A549 (cell line): ENCODE results near the gene NR3C2. TPM values are rescaled to one million over a fixed set of nuclear protein-coding genes. Genes with fewer than 3 reads are reported as not detected.

ENCODE experiments used
- ATAC-seq, 2 experiments: fragments of 200-7000 bp in 1 of 2; fragments of >200 bp in 1 of 2; cut with Nextera tagmentation in 1 of 2; cut with Tn5 transposase in 1 of 2; 3 replicates each; pipeline versions ENCODE4 v1.8.0 to v1.9.1; 2018 to 2020; ENCODE audit warnings: mild to moderate bottlenecking in 1 of 2, moderate library complexity in 1 of 2
- CTCF ChIA-PET: fragments of 300-600 bp; sonication (Branson Sonifier 250); formaldehyde crosslinking; extraction: SDS; loops from one replicate; lab custom pipeline; 2021; ENCODE audit warnings: antibody characterized with exemption, inconsistent platforms; lab: Yijun Ruan, JAX
- POLR2A ChIA-PET: fragments of 350-600 bp; formaldehyde crosslinking; extraction: SDS; loops from one replicate; lab custom pipeline; 2021; ENCODE audit warnings: antibody characterized with exemption, inconsistent platforms; lab: Yijun Ruan, JAX
- DNase-seq, 2 experiments: peaks; one replicate each; pipeline versions ENCODE4 v3.0.0 to v3.0.0-alpha.2; 2011 to 2016; ENCODE audit warnings: low read depth in 1 of 2, low spot score in 1 of 2
- FAIRE-seq: peaks from 2 replicates; lab custom pipeline; 2011; peaks lifted over from hg19 to GRCh38; lab: Jason Lieb, UNC
- H3K27ac ChIP-seq, 2 experiments: fragments of >200 bp; sonication (Bioruptor Twin); formaldehyde crosslinking; 3 replicates each; pipeline ENCODE4 v1.5.1; 2016 to 2017
- H3K4me1 ChIP-seq: fragments of >200 bp; sonication (Bioruptor Twin); formaldehyde crosslinking; 3 replicates; pipeline ENCODE4 v1.6.1; 2016
- H3K4me2 ChIP-seq: fragments of >200 bp; sonication (Bioruptor Twin); formaldehyde crosslinking; 3 replicates; pipeline ENCODE4 v1.6.1; 2016
- H3K4me3 ChIP-seq: fragments of >200 bp; sonication (Bioruptor Twin); formaldehyde crosslinking; 3 replicates; pipeline ENCODE4 v1.5.1; 2016
- H3K9me3 ChIP-seq: fragments of >200 bp; sonication (Bioruptor Twin); formaldehyde crosslinking; 3 replicates; pipeline ENCODE4 v1.6.1; 2016
- CBX2 ChIP-seq: fragments of 200-600 bp; sonication (generic); IDR thresholded peaks from 2 replicates; pipeline ENCODE4 v1.6.1; 2016; ENCODE audit warnings: low read depth, mild to moderate bottlenecking, borderline replicate concordance
- CHD4 ChIP-seq: fragments of 200-600 bp; sonication (generic); IDR thresholded peaks from 2 replicates; pipeline ENCODE4 v1.6.1; 2016; ENCODE audit warnings: antibody characterized with exemption, mild to moderate bottlenecking, borderline replicate concordance
- FOSL2 ChIP-seq, 2 experiments: fragments of 450-650 bp in 1 of 2; fragments of >200 bp in 1 of 2; sonication (Bioruptor Twin) in 1 of 2; formaldehyde crosslinking; IDR thresholded peaks; 2 replicates each; pipeline versions ENCODE4 v1.5.0 to v1.6.1; 2016 to 2020; ENCODE audit warnings: mild to moderate bottlenecking in 1 of 2, moderate library complexity in 1 of 2
- FOXS1 ChIP-seq: fragments of 250-450 bp; sonication (Bioruptor Pico); IDR thresholded peaks from 2 replicates; pipeline ENCODE4 v1.5.0; 2020; ENCODE audit warnings: mild to moderate bottlenecking, moderate library complexity
- HDAC2 ChIP-seq: fragments of 200-600 bp; sonication (generic); IDR thresholded peaks from 2 replicates; pipeline ENCODE4 v1.6.1; 2016
- JUNB ChIP-seq: fragments of >200 bp; sonication (Bioruptor Twin); formaldehyde crosslinking; IDR thresholded peaks from 2 replicates; pipeline ENCODE4 v1.6.1; 2016
- MAZ ChIP-seq: fragments of 150-350 bp; IDR thresholded peaks from 2 replicates; pipeline ENCODE4 v1.6.1; 2014; ENCODE audit warnings: antibody characterized with exemption, low read depth, low read length, borderline replicate concordance
- NFE2L2 ChIP-seq: fragments of 150-350 bp; conservative IDR thresholded peaks from 2 replicates; pipeline ENCODE4 v1.6.1; 2014; ENCODE audit warnings: low read length
- NPAS2 ChIP-seq: fragments of 250-450 bp; sonication (Bioruptor Pico); IDR thresholded peaks from 2 replicates; pipeline ENCODE4 v1.8.0; 2022; ENCODE audit warnings: mild to moderate bottlenecking, moderate library complexity, borderline replicate concordance
- PHF8 ChIP-seq: fragments of 200-600 bp; sonication (generic); IDR thresholded peaks from 2 replicates; pipeline ENCODE4 v1.6.1; 2016; ENCODE audit warnings: low read depth, mild to moderate bottlenecking, antibody characterized with exemption, moderate library complexity, borderline replicate concordance
- POLR2A ChIP-seq: IDR thresholded peaks from 2 replicates; pipeline ENCODE4 v1.6.1; 2012; ENCODE audit warnings: mild to moderate bottlenecking, low read length
- RAD21 ChIP-seq, 2 experiments: fragments of >200 bp in 1 of 2; sonication (Bioruptor Twin) in 1 of 2; formaldehyde crosslinking in 1 of 2; IDR thresholded peaks in 1 of 2; conservative IDR thresholded peaks in 1 of 2; 2 replicates in 1 of 2; 3 replicates in 1 of 2; pipeline ENCODE4 v1.6.1; 2012 to 2018; ENCODE audit warnings: inconsistent platforms in 1 of 2
- RFX5 ChIP-seq: fragments of 450-650 bp; IDR thresholded peaks from 2 replicates; pipeline ENCODE4 v1.7.1; 2014; ENCODE audit warnings: antibody characterized with exemption, mild to moderate bottlenecking, moderate library complexity
- SMC3 ChIP-seq: fragments of >200 bp; sonication (Bioruptor Twin); formaldehyde crosslinking; IDR thresholded peaks from 3 replicates; pipeline ENCODE4 v1.6.1; 2018; ENCODE audit warnings: inconsistent platforms
- ZC3H11A ChIP-seq: fragments of 450-650 bp; IDR thresholded peaks from 2 replicates; pipeline ENCODE4 v1.6.1; 2014; ENCODE audit warnings: antibody characterized with exemption, mild to moderate bottlenecking
- ZFP36 ChIP-seq: fragments of 450-650 bp; IDR thresholded peaks from 2 replicates; pipeline ENCODE4 v1.6.1; 2014; ENCODE audit warnings: borderline replicate concordance; ENCODE audit not compliant: partially characterized antibody
- WGBS: methylation state at CpG from one replicate; pipeline ENCODE4 v1.1.6; 2017; ENCODE audit errors: missing lambda C conversion rate; 5-methylcytosine and 5-hydroxymethylcytosine counted together
- polyA plus RNA-seq, 4 experiments: library from polyadenylated mRNA; depleted of rRNA in 3 of 4; stranded (reverse); fragments of >200 nt; fragmentation: RNase III in 1 of 4; extraction: RNeasy Plus Mini Kit Qiagen cat#74134 plus additional on column Dnase treatment in 1 of 4; gene quantifications; 2 replicates in 3 of 4; 3 replicates in 1 of 4; pipeline ENCODE4 v1.2.3, GENCODE V29; 2011 to 2017
- TF ChIP-seq, protein P1 (sequence below): fragments of 200-600 bp; sonication (generic); IDR thresholded peaks from 2 replicates; pipeline ENCODE4 v1.6.1; 2016; ENCODE audit warnings: antibody characterized with exemption, mild to moderate bottlenecking, moderate library complexity
- TF ChIP-seq, protein P2 (sequence below): fragments of 250-450 bp; sonication (Bioruptor Pico); IDR thresholded peaks from 2 replicates; pipeline ENCODE4 v1.5.0; 2020; ENCODE audit warnings: low read depth, mild to moderate bottlenecking, moderate library complexity
- TF ChIP-seq, protein P3 (sequence below): fragments of >200 bp; sonication (Bioruptor Twin); formaldehyde crosslinking; IDR thresholded peaks from 3 replicates; pipeline ENCODE4 v1.6.1; 2016
- TF ChIP-seq, protein P4 (sequence below): fragments of 150-350 bp; IDR thresholded peaks from 2 replicates; pipeline ENCODE4 v1.6.1; 2014; ENCODE audit warnings: low read depth, mild to moderate bottlenecking, low read length

NR3C2 gene
- polyA plus RNA-seq, 2 of the 4 experiments (the other 2 are of a cell fraction) = 0.01 to 0.03 TPM

DNA sequence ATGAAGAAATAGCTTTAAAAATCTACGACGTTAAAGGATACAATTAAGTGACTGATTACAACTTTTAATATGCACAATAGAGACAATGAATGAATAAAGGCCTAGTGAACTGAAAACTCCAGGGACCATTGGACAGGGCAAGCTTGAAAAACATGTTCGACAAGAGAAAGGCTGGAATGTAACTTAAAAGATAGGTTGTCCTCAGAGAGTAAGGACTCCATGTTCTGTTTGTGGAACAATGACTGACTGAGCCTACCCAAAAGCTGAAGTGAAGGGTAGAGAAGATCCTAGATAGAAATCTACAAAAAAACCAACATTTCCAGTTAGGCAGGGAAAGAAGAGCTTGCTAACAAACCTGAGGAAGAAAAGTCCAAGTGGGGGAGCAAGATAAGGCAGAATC lies 173.4 kb downstream of the NR3C2 start:
- no peak for DNase-seq
- no peak overlapping the region for H3K4me3 ChIP-seq
- TF ChIP-seq, protein P1, sequence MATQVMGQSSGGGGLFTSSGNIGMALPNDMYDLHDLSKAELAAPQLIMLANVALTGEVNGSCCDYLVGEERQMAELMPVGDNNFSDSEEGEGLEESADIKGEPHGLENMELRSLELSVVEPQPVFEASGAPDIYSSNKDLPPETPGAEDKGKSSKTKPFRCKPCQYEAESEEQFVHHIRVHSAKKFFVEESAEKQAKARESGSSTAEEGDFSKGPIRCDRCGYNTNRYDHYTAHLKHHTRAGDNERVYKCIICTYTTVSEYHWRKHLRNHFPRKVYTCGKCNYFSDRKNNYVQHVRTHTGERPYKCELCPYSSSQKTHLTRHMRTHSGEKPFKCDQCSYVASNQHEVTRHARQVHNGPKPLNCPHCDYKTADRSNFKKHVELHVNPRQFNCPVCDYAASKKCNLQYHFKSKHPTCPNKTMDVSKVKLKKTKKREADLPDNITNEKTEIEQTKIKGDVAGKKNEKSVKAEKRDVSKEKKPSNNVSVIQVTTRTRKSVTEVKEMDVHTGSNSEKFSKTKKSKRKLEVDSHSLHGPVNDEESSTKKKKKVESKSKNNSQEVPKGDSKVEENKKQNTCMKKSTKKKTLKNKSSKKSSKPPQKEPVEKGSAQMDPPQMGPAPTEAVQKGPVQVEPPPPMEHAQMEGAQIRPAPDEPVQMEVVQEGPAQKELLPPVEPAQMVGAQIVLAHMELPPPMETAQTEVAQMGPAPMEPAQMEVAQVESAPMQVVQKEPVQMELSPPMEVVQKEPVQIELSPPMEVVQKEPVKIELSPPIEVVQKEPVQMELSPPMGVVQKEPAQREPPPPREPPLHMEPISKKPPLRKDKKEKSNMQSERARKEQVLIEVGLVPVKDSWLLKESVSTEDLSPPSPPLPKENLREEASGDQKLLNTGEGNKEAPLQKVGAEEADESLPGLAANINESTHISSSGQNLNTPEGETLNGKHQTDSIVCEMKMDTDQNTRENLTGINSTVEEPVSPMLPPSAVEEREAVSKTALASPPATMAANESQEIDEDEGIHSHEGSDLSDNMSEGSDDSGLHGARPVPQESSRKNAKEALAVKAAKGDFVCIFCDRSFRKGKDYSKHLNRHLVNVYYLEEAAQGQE = no peak
- TF ChIP-seq, all 56 proteins: peak for 0
- FAIRE-seq (no peak), ATAC-seq (no peak)
- Histone ChIP-seq H3K27ac (no peak overlapping the region), H3K4me1 (no peaks in the 10 kb centered on the region), H3K4me2 (no peak overlapping the region), H3K9me3 (no peaks in the 10 kb centered on the region)
- 60% methylated on average over 3 of the region's 3 CpGs for WGBS
- POLR2A ChIA-PET = no interaction called here
- CTCF ChIA-PET = no interaction called here

DNA sequence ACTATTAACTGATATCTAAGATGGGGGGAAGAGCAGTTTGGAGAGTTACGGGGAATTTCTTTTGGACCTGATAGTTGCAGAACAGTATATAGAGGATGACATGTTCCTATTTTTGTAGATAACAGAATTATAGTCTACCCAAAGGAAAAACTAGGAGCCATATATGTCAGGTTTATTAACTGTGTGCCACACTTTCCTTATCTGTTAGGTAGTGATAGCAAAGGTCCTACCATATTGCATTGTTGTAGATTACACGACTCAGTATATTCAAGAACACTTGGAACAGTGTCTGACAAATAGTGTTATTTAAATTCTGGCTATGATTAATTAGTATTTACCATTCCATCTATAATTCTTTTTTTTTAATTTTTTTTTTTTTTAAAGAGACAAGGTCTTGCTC lies 175.3 kb downstream of the NR3C2 start:
- no peak overlapping the region for H3K4me2 ChIP-seq
- no peak for DNase-seq
- no peak for TF ChIP-seq POLR2A
- TF ChIP-seq, protein P2, sequence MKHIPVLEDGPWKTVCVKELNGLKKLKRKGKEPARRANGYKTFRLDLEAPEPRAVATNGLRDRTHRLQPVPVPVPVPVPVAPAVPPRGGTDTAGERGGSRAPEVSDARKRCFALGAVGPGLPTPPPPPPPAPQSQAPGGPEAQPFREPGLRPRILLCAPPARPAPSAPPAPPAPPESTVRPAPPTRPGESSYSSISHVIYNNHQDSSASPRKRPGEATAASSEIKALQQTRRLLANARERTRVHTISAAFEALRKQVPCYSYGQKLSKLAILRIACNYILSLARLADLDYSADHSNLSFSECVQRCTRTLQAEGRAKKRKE (CRISPR knock-in tag) = no peak
- ATAC-seq = no peak
- H3K9me3 ChIP-seq = no peaks in the 10 kb centered on the region
- no peaks in the 10 kb centered on the region for H3K4me1 ChIP-seq
- H3K4me3 ChIP-seq = no peak overlapping the region
- FAIRE-seq = no peak
- H3K27ac ChIP-seq = no peak overlapping the region
- CTCF ChIA-PET = no interaction called here
- 48% methylated on average over 2 of the region's 2 CpGs for WGBS
- POLR2A ChIA-PET = no interaction called here

DNA sequence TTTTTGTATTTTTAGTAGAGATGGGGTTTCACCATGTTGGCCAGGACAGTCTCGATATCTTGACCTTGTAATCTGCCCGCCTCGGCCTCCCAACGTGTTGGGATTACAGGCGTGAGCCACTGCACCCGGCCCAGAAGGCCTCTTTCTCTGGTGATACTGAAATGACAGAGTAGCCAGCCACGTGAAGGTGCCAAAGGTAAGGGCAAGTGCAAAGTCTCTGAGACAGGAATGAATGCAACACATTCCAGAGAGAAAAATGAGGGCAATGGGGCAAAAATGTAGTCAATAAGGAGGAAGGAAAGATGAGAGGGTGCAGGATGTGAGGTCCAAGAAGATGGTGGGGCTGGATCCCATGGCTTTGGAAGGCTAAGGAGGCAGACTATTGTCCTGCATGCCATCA lies 176.0 kb downstream of the NR3C2 start:
- Histone ChIP-seq H3K4me3 (no peak overlapping the region), H3K9me3 (no peaks in the 10 kb centered on the region), H3K27ac (no peak overlapping the region), H3K4me2 (no peak overlapping the region), H3K4me1 (no peaks in the 10 kb centered on the region)
- ChIA-PET CTCF (no interaction called here), POLR2A (no interaction called here)
- ATAC-seq (no peak), FAIRE-seq (no peak), DNase-seq (no peak)
- WGBS = 59% methylated on average over 7 of the region's 7 CpGs
- TF ChIP-seq ZC3H11A = no peak
- TF ChIP-seq NPAS2 (CRISPR knock-in tag) = no peak
- no peak for TF ChIP-seq CHD4
- TF ChIP-seq, protein P3, sequence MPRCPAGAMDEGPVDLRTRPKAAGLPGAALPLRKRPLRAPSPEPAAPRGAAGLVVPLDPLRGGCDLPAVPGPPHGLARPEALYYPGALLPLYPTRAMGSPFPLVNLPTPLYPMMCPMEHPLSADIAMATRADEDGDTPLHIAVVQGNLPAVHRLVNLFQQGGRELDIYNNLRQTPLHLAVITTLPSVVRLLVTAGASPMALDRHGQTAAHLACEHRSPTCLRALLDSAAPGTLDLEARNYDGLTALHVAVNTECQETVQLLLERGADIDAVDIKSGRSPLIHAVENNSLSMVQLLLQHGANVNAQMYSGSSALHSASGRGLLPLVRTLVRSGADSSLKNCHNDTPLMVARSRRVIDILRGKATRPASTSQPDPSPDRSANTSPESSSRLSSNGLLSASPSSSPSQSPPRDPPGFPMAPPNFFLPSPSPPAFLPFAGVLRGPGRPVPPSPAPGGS = no peak
- TF ChIP-seq, protein P4, sequence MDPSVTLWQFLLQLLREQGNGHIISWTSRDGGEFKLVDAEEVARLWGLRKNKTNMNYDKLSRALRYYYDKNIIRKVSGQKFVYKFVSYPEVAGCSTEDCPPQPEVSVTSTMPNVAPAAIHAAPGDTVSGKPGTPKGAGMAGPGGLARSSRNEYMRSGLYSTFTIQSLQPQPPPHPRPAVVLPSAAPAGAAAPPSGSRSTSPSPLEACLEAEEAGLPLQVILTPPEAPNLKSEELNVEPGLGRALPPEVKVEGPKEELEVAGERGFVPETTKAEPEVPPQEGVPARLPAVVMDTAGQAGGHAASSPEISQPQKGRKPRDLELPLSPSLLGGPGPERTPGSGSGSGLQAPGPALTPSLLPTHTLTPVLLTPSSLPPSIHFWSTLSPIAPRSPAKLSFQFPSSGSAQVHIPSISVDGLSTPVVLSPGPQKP = no peak
- TF ChIP-seq FOXS1 (CRISPR knock-in tag) = no peak
- TF ChIP-seq FOSL2 (IDR thresholded peaks at IDR 0.05) = no peak
- TF ChIP-seq FOSL2 (CRISPR knock-in tag; IDR thresholded peaks at IDR 0.05) = no peak
- no peak for TF ChIP-seq PHF8
- TF ChIP-seq RFX5 = no peak
- TF ChIP-seq SMC3 = no peak
- TF ChIP-seq JUNB = no peak
- TF ChIP-seq NFE2L2 = no peak
- TF ChIP-seq, protein P1 = no peak
- TF ChIP-seq HDAC2 = no peak
- no peak for TF ChIP-seq MAZ
- no peak for TF ChIP-seq CBX2
- TF ChIP-seq RAD21 (conservative IDR thresholded peaks at IDR 0.05 in 1 of 2, IDR thresholded peaks at IDR 0.05 in 1 of 2) = no peak
- TF ChIP-seq ZFP36 = no peak
